GM23338 (cell line): Measurements from ENCODE around the gene CAMP. TPM values are rescaled to one million over a fixed set of nuclear protein-coding genes. Genes with fewer than 3 reads are reported as not detected.

ENCODE experiments used
- ATAC-seq: fragments of 200-7000 bp; cut with Tn5 transposase; 3 replicates; pipeline ENCODE4 v1.9.1; 2020
- DNase-seq: peaks from one replicate; pipeline ENCODE4 v3.0.0-alpha.2; 2015; ENCODE audit warnings: low spot score
- H2AFZ ChIP-seq: fragments of 200-600 bp; sonication (generic); 2 replicates; pipeline ENCODE4 v1.8.0; 2016; ENCODE audit warnings: antibody characterized with exemption, mild to moderate bottlenecking, moderate library complexity
- H3F3A ChIP-seq: fragments of 200-600 bp; sonication (generic); replicated peaks from 2 replicates; pipeline ENCODE4 v1.8.0; 2017; ENCODE audit warnings: antibody characterized with exemption, mixed run types, low read depth
- H3K27ac ChIP-seq: fragments of 200-600 bp; sonication (generic); 2 replicates; pipeline ENCODE4 v1.6.1; 2016; ENCODE audit warnings: low read depth
- H3K27me3 ChIP-seq: fragments of 200-600 bp; sonication (generic); 2 replicates; pipeline ENCODE4 v1.8.0; 2016; ENCODE audit warnings: mild to moderate bottlenecking, mixed run types, moderate library complexity; ENCODE audit not compliant: insufficient read depth
- H3K36me3 ChIP-seq: fragments of 200-600 bp; sonication (generic); 2 replicates; pipeline ENCODE4 v1.8.0; 2016; ENCODE audit warnings: mild to moderate bottlenecking; ENCODE audit not compliant: insufficient read depth
- H3K4me1 ChIP-seq: fragments of 200-600 bp; sonication (generic); 2 replicates; pipeline ENCODE4 v1.8.0; 2016; ENCODE audit warnings: mild to moderate bottlenecking, moderate library complexity; ENCODE audit not compliant: insufficient read depth
- H3K4me2 ChIP-seq: fragments of 200-600 bp; sonication (generic); 2 replicates; pipeline ENCODE4 v1.7.1; 2017; ENCODE audit warnings: mixed run types
- H3K4me3 ChIP-seq: fragments of 200-600 bp; sonication (generic); 2 replicates; pipeline ENCODE4 v1.6.1; 2016; ENCODE audit warnings: mixed run types
- H3K79me2 ChIP-seq: fragments of 200-600 bp; sonication (generic); replicated peaks from 2 replicates; pipeline ENCODE4 v1.8.0; 2017; ENCODE audit warnings: mild to moderate bottlenecking; ENCODE audit not compliant: insufficient read depth
- H3K9me2 ChIP-seq: fragments of 200-600 bp; sonication (generic); 2 replicates; pipeline ENCODE4 v1.8.0; 2017; ENCODE audit not compliant: insufficient read depth
- H4K20me1 ChIP-seq: fragments of 200-600 bp; sonication (generic); replicated peaks from 2 replicates; pipeline ENCODE4 v1.8.0; 2017; ENCODE audit warnings: mild to moderate bottlenecking; ENCODE audit not compliant: insufficient read depth
- H3K27ac Mint-ChIP-seq: 2 replicates; pipeline ENCODE4 v1.8.0; 2020; ENCODE audit warnings: inconsistent platforms, mild to moderate bottlenecking, moderate library complexity, mixed read lengths
- H3K27me3 Mint-ChIP-seq: 3 replicates; pipeline ENCODE4 v1.8.0; 2022; ENCODE audit warnings: low read depth, mild to moderate bottlenecking, moderate library complexity, mixed read lengths, inconsistent platforms; ENCODE audit not compliant: insufficient read depth, poor library complexity
- H3K36me3 Mint-ChIP-seq: 3 replicates; pipeline ENCODE4 v1.8.0; 2021; ENCODE audit warnings: low read depth, mild to moderate bottlenecking, inconsistent platforms, moderate library complexity, mixed read lengths
- H3K4me1 Mint-ChIP-seq: 3 replicates; pipeline ENCODE4 v1.8.0; 2020; ENCODE audit warnings: mild to moderate bottlenecking, inconsistent platforms, mixed read lengths
- H3K4me3 Mint-ChIP-seq: 3 replicates; pipeline ENCODE4 v1.8.0; 2021; ENCODE audit warnings: moderate library complexity, mild to moderate bottlenecking, inconsistent platforms, mixed read lengths
- H3K9me3 Mint-ChIP-seq: 3 replicates; pipeline ENCODE4 v1.8.0; 2020; ENCODE audit warnings: moderate library complexity, mild to moderate bottlenecking, inconsistent platforms, mixed read lengths
- CREB1 ChIP-seq: fragments of 250-450 bp; sonication (Bioruptor Pico); IDR thresholded peaks from 2 replicates; pipeline ENCODE4 v1.5.0; 2020; ENCODE audit warnings: low read depth, mild to moderate bottlenecking, moderate library complexity
- NANOG ChIP-seq: IDR thresholded peaks from 2 replicates; pipeline ENCODE4 v1.6.1; 2016; ENCODE audit warnings: antibody characterized with exemption, borderline replicate concordance
- POLR2AphosphoS5 ChIP-seq: IDR thresholded peaks from 2 replicates; pipeline ENCODE4 v1.6.1; 2016; ENCODE audit warnings: antibody characterized with exemption, low read depth
- STAT1 ChIP-seq: IDR thresholded peaks from one replicate; pipeline ENCODE4 v1.6.1; 2016; ENCODE audit warnings: antibody characterized with exemption; ENCODE audit not compliant: unreplicated experiment
- ZNF114 ChIP-seq: fragments of 250-450 bp; sonication (Bioruptor Pico); IDR thresholded peaks from 2 replicates; pipeline ENCODE4 v1.5.0; 2020; ENCODE audit warnings: mild to moderate bottlenecking, moderate library complexity
- polyA plus RNA-seq: library from polyadenylated mRNA; unstranded; fragments of >200 nt; fragmentation: Nextera tagmentation; extraction: Ambion mirVana; gene quantifications from 2 replicates; pipeline ENCODE4 v1.2.1, GENCODE V29; 2016
- total RNA-seq: library from RNA; depleted of rRNA; stranded (reverse); fragments of >200 nt; shearing (Covaris generic); gene quantifications from 2 replicates; pipeline ENCODE4 v1.2.3, GENCODE V29; 2014
- TF ChIP-seq, protein P1 (sequence below), 2 experiments: fragments of 200-600 bp in 1 of 2; sonication (generic) in 1 of 2; conservative IDR thresholded peaks; 2 replicates each; pipeline versions ENCODE4 v1.5.1 to v1.6.1; 2016 to 2017; ENCODE audit warnings: antibody characterized with exemption in 2 of 2, low read depth in 2 of 2, mild to moderate bottlenecking in 2 of 2, moderate library complexity in 1 of 2
- TF ChIP-seq, protein P2 (sequence below): fragments of 250-450 bp; sonication (Bioruptor Pico); IDR thresholded peaks from 2 replicates; pipeline ENCODE4 v1.5.0; 2020; ENCODE audit warnings: mild to moderate bottlenecking, moderate library complexity

The CAMP gene
- total and polyA plus RNA-seq, 2 experiments from 2014 or later: not detected

GRCh38 chr3:48232232-48232631, 8.9 kb downstream of the CAMP start:
- Mint-ChIP-seq H3K36me3 (peaks cover 17% of the 10 kb centered on the region), H3K4me1 (peaks cover 10% of the 10 kb centered on the region), H3K27ac (no peak overlapping the region), H3K9me3 (peaks cover 24% of the 10 kb centered on the region), H3K27me3 (peaks cover 11% of the 10 kb centered on the region), H3K4me3 (no peak overlapping the region)
- H2AFZ ChIP-seq: no peak overlapping the region
- no peaks in the 10 kb centered on the region for H3K79me2 ChIP-seq
- H3K4me3 ChIP-seq: no peak overlapping the region
- H3K36me3 ChIP-seq: no peaks in the 10 kb centered on the region
- no peak overlapping the region for H3K4me2 ChIP-seq
- TF ChIP-seq CREB1 (CRISPR knock-in tag) (no peak), POLR2AphosphoS5 (no peak), NANOG (no peak), STAT1 (no peak), ZNF114 (CRISPR knock-in tag) (no peak)
- peaks cover 5% of the 10 kb centered on the region; the same call in 1 of the 2 replicates for H3K4me1 ChIP-seq
- no peaks in the 10 kb centered on the region for H3K9me2 ChIP-seq
- H3K27me3 ChIP-seq: no peaks in the 10 kb centered on the region
- DNase-seq (no peak), ATAC-seq (no peak)
- no peak overlapping the region for H3K27ac ChIP-seq
- H3F3A ChIP-seq: no peaks in the 10 kb centered on the region; the same call in 1 of the 2 replicates
- H4K20me1 ChIP-seq: no peaks in the 10 kb centered on the region

- H2AFZ ChIP-seq: peak overlapping the region; percentile 67; the same call in 1 of the 2 replicates
- H3K79me2 ChIP-seq: no peaks in the 10 kb centered on the region
- Mint-ChIP-seq H3K27me3 (peaks cover 11% of the 10 kb centered on the region), H3K36me3 (peaks cover 17% of the 10 kb centered on the region), H3K4me1 (peaks cover 10% of the 10 kb centered on the region), H3K9me3 (peaks cover 24% of the 10 kb centered on the region), H3K4me3 (no peak overlapping the region), H3K27ac (no peak overlapping the region)
- H3K4me1 ChIP-seq: peaks cover 5% of the 10 kb centered on the region; the same call in 1 of the 2 replicates
- H4K20me1 ChIP-seq: no peaks in the 10 kb centered on the region
- H3K4me2 ChIP-seq: no peak overlapping the region
- no peaks in the 10 kb centered on the region for H3K9me2 ChIP-seq
- DNase-seq (peak; percentile 94), ATAC-seq (peak; percentile 100)
- no peaks in the 10 kb centered on the region for H3K27me3 ChIP-seq
- no peak overlapping the region for H3K4me3 ChIP-seq
- no peak overlapping the region for H3K27ac ChIP-seq
- no peaks in the 10 kb centered on the region for H3K36me3 ChIP-seq
- TF ChIP-seq, protein P1, sequence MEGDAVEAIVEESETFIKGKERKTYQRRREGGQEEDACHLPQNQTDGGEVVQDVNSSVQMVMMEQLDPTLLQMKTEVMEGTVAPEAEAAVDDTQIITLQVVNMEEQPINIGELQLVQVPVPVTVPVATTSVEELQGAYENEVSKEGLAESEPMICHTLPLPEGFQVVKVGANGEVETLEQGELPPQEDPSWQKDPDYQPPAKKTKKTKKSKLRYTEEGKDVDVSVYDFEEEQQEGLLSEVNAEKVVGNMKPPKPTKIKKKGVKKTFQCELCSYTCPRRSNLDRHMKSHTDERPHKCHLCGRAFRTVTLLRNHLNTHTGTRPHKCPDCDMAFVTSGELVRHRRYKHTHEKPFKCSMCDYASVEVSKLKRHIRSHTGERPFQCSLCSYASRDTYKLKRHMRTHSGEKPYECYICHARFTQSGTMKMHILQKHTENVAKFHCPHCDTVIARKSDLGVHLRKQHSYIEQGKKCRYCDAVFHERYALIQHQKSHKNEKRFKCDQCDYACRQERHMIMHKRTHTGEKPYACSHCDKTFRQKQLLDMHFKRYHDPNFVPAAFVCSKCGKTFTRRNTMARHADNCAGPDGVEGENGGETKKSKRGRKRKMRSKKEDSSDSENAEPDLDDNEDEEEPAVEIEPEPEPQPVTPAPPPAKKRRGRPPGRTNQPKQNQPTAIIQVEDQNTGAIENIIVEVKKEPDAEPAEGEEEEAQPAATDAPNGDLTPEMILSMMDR (conservative IDR thresholded peaks at IDR 0.05; ENCODE audit: low read depth in 2 of 2): peak; percentile 84 to 96
- TF ChIP-seq POLR2AphosphoS5: no peak
- TF ChIP-seq, protein P2, sequence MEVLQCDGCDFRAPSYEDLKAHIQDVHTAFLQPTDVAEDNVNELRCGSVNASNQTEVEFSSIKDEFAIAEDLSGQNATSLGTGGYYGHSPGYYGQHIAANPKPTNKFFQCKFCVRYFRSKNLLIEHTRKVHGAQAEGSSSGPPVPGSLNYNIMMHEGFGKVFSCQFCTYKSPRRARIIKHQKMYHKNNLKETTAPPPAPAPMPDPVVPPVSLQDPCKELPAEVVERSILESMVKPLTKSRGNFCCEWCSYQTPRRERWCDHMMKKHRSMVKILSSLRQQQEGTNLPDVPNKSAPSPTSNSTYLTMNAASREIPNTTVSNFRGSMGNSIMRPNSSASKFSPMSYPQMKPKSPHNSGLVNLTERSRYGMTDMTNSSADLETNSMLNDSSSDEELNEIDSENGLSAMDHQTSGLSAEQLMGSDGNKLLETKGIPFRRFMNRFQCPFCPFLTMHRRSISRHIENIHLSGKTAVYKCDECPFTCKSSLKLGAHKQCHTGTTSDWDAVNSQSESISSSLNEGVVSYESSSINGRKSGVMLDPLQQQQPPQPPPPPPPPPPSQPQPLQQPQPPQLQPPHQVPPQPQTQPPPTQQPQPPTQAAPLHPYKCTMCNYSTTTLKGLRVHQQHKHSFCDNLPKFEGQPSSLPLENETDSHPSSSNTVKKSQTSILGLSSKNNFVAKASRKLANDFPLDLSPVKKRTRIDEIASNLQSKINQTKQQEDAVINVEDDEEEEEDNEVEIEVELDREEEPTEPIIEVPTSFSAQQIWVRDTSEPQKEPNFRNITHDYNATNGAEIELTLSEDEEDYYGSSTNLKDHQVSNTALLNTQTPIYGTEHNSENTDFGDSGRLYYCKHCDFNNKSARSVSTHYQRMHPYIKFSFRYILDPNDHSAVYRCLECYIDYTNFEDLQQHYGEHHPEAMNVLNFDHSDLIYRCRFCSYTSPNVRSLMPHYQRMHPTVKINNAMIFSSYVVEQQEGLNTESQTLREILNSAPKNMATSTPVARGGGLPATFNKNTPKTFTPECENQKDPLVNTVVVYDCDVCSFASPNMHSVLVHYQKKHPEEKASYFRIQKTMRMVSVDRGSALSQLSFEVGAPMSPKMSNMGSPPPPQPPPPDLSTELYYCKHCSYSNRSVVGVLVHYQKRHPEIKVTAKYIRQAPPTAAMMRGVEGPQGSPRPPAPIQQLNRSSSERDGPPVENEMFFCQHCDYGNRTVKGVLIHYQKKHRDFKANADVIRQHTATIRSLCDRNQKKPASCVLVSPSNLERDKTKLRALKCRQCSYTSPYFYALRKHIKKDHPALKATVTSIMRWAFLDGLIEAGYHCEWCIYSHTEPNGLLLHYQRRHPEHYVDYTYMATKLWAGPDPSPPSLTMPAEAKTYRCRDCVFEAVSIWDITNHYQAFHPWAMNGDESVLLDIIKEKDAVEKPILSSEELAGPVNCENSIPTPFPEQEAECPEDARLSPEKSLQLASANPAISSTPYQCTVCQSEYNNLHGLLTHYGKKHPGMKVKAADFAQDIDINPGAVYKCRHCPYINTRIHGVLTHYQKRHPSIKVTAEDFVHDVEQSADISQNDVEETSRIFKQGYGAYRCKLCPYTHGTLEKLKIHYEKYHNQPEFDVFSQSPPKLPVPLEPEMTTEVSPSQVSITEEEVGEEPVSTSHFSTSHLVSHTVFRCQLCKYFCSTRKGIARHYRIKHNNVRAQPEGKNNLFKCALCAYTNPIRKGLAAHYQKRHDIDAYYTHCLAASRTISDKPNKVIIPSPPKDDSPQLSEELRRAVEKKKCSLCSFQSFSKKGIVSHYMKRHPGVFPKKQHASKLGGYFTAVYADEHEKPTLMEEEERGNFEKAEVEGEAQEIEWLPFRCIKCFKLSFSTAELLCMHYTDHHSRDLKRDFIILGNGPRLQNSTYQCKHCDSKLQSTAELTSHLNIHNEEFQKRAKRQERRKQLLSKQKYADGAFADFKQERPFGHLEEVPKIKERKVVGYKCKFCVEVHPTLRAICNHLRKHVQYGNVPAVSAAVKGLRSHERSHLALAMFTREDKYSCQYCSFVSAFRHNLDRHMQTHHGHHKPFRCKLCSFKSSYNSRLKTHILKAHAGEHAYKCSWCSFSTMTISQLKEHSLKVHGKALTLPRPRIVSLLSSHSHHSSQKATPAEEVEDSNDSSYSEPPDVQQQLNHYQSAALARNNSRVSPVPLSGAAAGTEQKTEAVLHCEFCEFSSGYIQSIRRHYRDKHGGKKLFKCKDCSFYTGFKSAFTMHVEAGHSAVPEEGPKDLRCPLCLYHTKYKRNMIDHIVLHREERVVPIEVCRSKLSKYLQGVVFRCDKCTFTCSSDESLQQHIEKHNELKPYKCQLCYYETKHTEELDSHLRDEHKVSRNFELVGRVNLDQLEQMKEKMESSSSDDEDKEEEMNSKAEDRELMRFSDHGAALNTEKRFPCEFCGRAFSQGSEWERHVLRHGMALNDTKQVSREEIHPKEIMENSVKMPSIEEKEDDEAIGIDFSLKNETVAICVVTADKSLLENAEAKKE (CRISPR knock-in tag): no peak
- H3F3A ChIP-seq: no peaks in the 10 kb centered on the region; the same call in 1 of the 2 replicates
Measured at GRCh38 chr3:48232734-48233133, 9.4 kb downstream of the CAMP start.
